ENCODE measurements around the gene TSPAN11. TPM values are rescaled to one million over a fixed set of nuclear protein-coding genes. Genes with fewer than 3 reads are reported as not detected.

Gene TSPAN11
- total RNA-seq, 2 donors from 2014 or later, result not detected

DNA sequence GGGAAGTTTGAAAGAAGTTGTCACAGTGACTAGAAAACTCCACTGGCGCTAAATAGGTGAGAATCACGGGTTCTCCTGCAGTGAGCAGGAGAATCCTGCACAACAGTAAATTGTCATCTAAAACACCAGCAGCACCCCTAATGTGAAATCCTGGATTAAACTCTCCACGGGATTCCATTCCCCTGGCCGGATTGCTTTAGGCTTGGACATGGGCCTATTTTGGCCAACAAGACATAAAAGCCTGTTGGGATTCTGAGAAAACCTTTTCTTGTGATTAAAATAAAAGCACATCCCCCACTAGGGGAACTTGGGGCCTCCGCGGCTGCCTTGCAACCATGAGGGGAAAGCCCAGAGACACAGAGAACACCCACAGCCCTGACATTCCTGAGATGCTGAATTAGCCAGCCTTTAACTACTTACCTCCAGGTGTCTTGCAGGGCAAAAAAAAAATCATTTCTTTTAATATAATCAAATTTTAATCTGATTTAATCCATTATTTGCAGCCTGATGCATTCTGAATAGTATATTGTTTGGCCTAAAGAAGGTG is 21.0 kb upstream of the TSPAN11 start:
- Mint-ChIP-seq H3K27ac (no peak overlapping the region), H3K36me3 (no peaks in the 10 kb centered on the region)
- no peak for ATAC-seq

DNA sequence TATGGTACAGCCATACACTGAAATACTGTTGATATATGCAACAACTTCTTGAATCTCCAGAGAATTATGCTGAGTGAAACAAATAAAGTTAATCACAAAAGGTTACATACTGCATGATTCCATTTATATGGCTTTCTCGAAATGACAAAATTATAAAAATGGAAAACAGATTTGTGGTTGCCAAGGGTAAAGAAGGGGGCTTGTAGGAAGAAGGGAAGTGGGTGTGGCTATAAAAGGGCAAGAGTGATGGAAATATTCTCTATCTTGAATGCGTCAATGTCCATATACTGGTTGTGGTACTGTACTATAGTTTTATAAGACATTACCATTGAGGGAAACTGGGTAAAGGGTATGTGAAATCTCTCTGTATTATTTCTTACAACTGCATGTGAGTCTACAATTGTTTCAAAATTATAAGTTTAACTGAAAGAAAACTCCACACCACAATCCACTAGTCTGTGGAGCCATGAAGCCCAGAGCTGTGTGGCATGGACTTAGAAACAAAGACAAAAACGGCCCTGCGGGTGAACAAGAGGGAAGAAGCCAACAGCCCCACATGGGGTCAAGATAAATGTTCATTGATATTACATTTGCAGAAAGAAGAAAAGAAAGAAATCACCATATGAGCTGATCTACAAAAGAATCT is 18.3 kb upstream of the TSPAN11 start:
- ATAC-seq (no peak), DNase-seq (ENCODE audit: low spot score in 2 of 2) (no peak)
- H3K9me3 Mint-ChIP-seq, result peaks cover 0 to 6% of the 10 kb centered on the region in 2 donors
- H3K36me3 Mint-ChIP-seq, result no peaks in the 10 kb centered on the region
- H3K27ac Mint-ChIP-seq, result no peak overlapping the region

More for the DNA sequence above, 21.0 kb upstream of the TSPAN11 start:
- H3K9me3 Mint-ChIP-seq, result peaks cover 0 to 6% of the 10 kb centered on the region in 2 donors
- DNase-seq (ENCODE audit: low spot score in 2 of 2), result no peak

DNA sequence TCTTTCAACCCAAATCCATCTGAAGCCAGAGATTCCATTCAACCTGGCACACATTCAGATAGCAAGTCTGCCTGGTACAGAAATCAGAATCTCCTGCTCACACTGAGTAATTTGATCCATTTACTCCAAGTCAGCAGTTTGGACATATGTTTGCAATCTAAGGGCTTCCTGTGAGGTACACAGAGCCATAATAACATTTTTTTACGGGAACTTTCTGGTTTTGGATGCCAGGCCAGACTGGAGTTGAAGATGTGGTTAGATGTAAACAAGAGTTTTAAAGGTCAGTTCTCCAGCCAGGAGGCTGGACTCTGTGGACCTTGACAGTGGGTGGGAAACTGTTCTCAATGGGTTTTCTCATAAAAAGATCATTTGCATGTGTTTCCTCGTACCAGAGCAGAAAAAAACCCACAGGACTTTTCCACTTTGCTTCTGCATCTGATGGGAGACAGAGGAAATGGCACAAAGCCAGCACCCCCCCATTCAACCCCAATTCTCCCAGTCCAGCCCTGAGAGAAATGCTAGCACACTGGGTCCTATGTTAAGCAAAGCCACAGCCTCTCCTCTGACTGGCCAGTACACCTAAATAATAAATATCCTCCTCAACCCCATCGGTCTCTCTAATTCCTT is 17.7 kb upstream of the TSPAN11 start:
- H3K9me3 Mint-ChIP-seq, result peaks cover 0 to 6% of the 10 kb centered on the region in 2 donors
- DNase-seq (ENCODE audit: low spot score in 2 of 2) (no peak), ATAC-seq (no peak)
- H3K27ac Mint-ChIP-seq, result no peak overlapping the region
- H3K36me3 Mint-ChIP-seq, result no peaks in the 10 kb centered on the region

GRCh38 chr12:30909349-30910037 is 17.1 kb upstream of the TSPAN11 start:
- DNase-seq (ENCODE audit: low spot score in 2 of 2) (no peak), ATAC-seq (no peak)
- Mint-ChIP-seq H3K27ac (no peak overlapping the region), H3K36me3 (no peaks in the 10 kb centered on the region), H3K9me3 (peaks cover 0 to 6% of the 10 kb centered on the region in 2 donors)

- no peak for ATAC-seq
- no peak for DNase-seq (ENCODE audit: low spot score in 2 of 2)
- H3K27ac Mint-ChIP-seq, result no peak overlapping the region
- peaks cover 0 to 6% of the 10 kb centered on the region in 2 donors for H3K9me3 Mint-ChIP-seq
- no peaks in the 10 kb centered on the region for H3K36me3 Mint-ChIP-seq
Measured at GRCh38 chr12:30910038-30910350, 16.6 kb upstream of the TSPAN11 start.

DNA sequence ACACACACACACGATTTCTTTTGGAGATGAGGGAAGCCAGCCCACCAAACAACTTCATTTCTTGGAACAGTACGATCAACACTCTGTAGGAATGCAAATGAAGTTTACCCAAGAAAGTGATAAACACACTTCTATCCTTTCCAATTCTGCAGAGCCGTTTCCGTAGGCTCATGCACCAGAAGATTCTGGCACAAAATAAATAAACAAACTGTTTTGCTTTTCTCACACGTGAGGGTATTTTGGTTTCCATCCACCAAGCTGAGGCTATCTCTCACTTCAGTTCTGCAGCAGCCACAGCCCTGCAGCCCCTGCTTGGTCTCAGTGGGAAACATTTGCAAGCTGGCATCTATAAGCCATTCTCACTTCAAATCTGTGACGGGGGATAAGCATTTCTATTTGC is 15.3 kb upstream of the TSPAN11 start:
- ATAC-seq, result no peak
- Mint-ChIP-seq H3K9me3 (peaks cover 0 to 6% of the 10 kb centered on the region in 2 donors), H3K27ac (no peak overlapping the region), H3K36me3 (no peaks in the 10 kb centered on the region)
- no peak for DNase-seq (ENCODE audit: low spot score in 2 of 2)

DNA sequence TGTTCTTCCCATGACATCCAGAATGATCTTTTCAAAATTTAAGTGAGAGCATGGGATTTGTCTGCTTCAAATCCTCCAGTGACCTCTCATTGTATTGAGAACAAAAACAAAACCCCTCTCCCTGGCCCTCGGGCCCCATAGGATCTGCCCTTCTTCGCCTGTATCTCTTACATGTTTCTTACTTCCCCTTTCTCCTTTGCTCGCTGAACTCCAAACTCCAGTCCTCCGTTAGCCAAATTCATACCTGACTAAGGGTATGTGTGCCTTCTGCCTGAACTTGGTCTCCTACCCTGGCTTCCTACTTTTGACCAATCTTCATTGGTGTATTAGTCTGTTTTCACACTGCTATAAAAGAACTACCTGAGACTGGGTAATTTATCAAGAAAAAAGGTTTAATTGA is 13.2 kb upstream of the TSPAN11 start:
- Mint-ChIP-seq H3K36me3 (no peaks in the 10 kb centered on the region), H3K27ac (no peak overlapping the region), H3K9me3 (peaks cover 0 to 6% of the 10 kb centered on the region in 2 donors)
- ATAC-seq (no peak), DNase-seq (ENCODE audit: low spot score in 2 of 2) (no peak)

DNA sequence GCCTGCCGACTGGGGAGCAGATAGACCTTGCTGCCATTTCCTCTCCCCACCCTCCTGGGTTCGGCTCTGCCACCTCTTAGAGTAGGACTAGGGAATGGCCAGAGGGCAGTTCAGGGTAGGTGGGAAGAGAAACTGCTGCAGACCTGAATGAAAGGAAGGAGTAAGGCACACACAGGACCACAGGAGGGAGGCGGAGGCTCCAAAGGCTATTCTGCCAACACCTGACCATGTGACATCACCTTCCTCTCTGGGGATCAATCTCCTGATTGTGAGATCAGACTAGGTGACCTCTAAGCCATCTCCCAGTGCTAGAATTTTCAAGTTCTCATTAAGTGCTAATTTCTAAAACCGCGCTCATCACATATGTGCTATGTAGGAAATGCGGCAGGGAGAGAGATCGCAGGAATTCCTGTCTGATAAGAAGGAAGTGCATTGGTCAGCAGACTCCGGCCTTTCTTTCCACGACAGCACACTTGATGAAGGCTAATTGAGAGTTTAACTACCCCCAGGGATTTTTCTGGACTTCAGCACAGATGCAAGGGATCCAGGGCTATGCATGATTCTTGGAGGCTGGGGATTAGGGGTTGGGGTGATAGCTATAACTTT is 11.5 kb upstream of the TSPAN11 start:
- no peak for DNase-seq (ENCODE audit: low spot score in 2 of 2)
- H3K9me3 Mint-ChIP-seq, result no peaks in the 10 kb centered on the region
- H3K36me3 Mint-ChIP-seq, result no peaks in the 10 kb centered on the region
- H3K27ac Mint-ChIP-seq, result no peak overlapping the region
- no peak for ATAC-seq

GRCh38 chr12:30923057-30923456 is 3.5 kb upstream of the TSPAN11 start:
- no peak for ATAC-seq
- DNase-seq (ENCODE audit: low spot score in 2 of 2), result no peak
- Mint-ChIP-seq H3K9me3 (no peaks in the 10 kb centered on the region), H3K27ac (no peak overlapping the region), H3K36me3 (no peaks in the 10 kb centered on the region)

DNA sequence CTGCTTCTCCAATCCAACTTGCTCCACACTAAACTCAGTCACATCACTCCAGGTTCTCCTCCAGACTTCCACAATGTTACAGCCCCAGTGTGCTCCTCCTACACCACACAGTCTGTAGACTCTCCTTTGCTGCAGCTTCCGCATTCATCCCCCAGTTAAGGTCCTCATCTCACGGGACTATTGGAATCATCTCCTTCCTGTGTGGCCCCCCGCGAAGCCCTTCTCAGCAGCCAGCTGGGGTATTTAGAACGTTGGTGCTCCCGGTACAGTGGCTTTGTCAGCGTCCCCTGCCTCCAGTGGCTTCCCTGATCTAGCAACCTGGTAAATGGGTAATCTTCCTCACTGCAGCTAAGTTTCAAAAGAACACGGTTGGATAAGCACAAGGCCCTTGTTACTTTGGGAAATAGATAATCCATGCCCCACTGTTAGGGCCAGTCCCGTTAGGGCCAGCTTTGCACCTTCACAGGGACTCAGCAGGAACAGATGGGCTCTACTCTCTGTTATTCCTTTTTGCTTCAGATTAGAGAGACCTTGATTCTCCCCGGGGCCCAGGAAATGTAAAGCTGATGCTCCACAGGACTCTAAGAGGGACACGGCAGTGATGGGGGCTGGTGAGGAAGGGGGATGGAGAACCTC is 823 bp upstream of the TSPAN11 start:
- Mint-ChIP-seq H3K36me3 (no peaks in the 10 kb centered on the region), H3K27ac (no peak overlapping the region), H3K9me3 (no peaks in the 10 kb centered on the region)
- no peak for ATAC-seq
- no peak for DNase-seq (ENCODE audit: low spot score in 2 of 2)

- ATAC-seq (no peak), DNase-seq (ENCODE audit: low spot score in 2 of 2) (no peak)
- no peaks in the 10 kb centered on the region for H3K36me3 Mint-ChIP-seq
- H3K9me3 Mint-ChIP-seq, result no peaks in the 10 kb centered on the region
- H3K27ac Mint-ChIP-seq, result peak overlapping the region in 1 of 2 donors; percentile 18
Measured at GRCh38 chr12:30927222-30927611, 669 bp downstream of the TSPAN11 start.

DNA sequence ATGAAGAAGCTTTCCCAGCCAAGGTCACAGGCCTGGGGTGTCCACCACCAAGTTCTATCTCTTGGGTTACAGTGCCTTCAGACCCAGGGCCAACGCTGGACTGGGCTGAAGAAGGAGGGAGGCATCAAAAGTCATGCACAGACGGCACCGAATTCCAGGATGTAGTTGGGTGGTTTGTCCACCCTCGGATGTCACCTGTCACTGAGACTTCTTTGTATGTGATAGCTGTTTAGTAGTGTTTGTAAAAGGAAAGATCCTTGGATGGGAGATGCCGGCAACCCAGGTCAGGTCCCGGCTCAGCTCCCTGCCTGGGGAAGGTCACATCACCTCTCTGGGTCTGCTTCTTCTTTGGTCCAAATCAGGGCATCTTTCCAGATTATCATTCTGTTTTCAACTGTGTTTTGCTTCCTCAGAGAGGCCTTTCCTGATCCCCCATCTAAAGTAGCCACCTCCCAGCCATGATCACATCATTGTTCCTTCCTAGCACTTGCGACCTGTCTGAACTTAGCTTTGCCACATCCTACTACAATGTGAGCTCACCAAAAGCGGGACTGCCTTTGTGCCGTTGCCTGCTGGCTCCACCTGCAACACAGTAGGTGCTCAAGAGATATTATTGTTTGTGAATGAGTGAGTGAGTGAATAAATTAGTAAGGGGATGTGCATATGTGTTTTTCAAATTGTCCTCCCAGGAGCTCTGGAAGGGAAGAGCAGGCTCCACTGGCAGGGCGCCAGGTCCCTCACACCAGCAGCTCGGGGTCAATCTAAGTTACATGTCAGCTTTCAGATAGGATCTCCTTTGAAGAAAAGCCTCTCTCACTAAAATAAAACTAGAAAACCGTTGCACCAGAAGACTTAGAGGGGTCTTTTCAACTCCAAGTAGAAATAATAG is 2.1 kb downstream of the TSPAN11 start:
- no peak for ATAC-seq
- Mint-ChIP-seq H3K9me3 (no peaks in the 10 kb centered on the region), H3K27ac (no peak overlapping the region), H3K36me3 (no peaks in the 10 kb centered on the region)
- no peak for DNase-seq (ENCODE audit: low spot score in 2 of 2)

GRCh38 chr12:30930238-30930637 is 3.7 kb downstream of the TSPAN11 start:
- H3K9me3 Mint-ChIP-seq, result no peaks in the 10 kb centered on the region
- DNase-seq (ENCODE audit: low spot score in 2 of 2) (no peak), ATAC-seq (no peak)
- H3K36me3 Mint-ChIP-seq, result no peaks in the 10 kb centered on the region
- no peak overlapping the region for H3K27ac Mint-ChIP-seq

- ATAC-seq (no peak), DNase-seq (ENCODE audit: low spot score in 2 of 2) (no peak)
- Mint-ChIP-seq H3K9me3 (no peaks in the 10 kb centered on the region), H3K36me3 (no peaks in the 10 kb centered on the region), H3K27ac (no peak overlapping the region)
Measured at GRCh38 chr12:30930641-30931040, 4.1 kb downstream of the TSPAN11 start.

- Mint-ChIP-seq H3K9me3 (no peaks in the 10 kb centered on the region), H3K36me3 (no peaks in the 10 kb centered on the region), H3K27ac (no peak overlapping the region)
- no peak for ATAC-seq
- DNase-seq (ENCODE audit: low spot score in 2 of 2), result no peak
Measured at GRCh38 chr12:30932881-30933280, 6.3 kb downstream of the TSPAN11 start.

DNA sequence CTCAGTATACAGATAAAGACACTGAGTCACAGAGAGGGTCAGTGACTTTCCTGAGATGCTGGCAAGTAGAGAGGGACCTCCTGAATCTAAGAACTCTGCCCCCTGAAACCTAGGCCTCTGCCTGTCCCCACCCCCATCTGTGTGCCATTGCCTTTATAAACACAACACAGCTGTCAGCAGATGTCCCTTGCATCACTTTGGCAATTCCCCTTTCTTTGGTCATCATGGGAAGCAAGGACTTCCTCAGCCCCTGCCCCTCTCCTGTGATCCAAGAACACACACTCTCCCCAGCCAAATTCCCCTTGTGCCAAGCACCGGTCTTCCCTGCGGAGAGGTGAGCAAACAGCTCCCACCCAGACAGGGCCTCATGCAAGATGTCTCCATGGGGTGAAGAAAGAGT is 8.3 kb downstream of the TSPAN11 start:
- Mint-ChIP-seq H3K9me3 (no peaks in the 10 kb centered on the region), H3K36me3 (no peaks in the 10 kb centered on the region), H3K27ac (no peak overlapping the region)
- ATAC-seq (no peak), DNase-seq (ENCODE audit: low spot score in 2 of 2) (no peak)

All from activated naive CD4-positive, alpha-beta T cell treated with anti-CD3 and anti-CD28 coated beads, Interleukin-2, amount 50 U/mL, for 72 hours (primary cell).